Esophagus muscularis mucosa (tissue), 4 donors: ENCODE measurements around the gene BACE1. TPM values are rescaled to one million over a fixed set of nuclear protein-coding genes. Genes with fewer than 3 reads are reported as not detected.
"Not testable (repeated sequence)": the region's sequence is repeated elsewhere in the genome, so short reads cannot be mapped to it uniquely, and the experiment has no call there.

ENCODE experiments used
- DNase-seq: peaks from one replicate; pipeline ENCODE4 v3.0.0-alpha.2; 2017; ENCODE audit errors: extremely low spot score
- H3K27ac ChIP-seq, 4 donors: fragments of 200-600 bp; sonication (generic); replicated peaks in 1 of 4; 1 replicate in 3 of 4; 2 replicates in 1 of 4; pipeline ENCODE4 v1.5.1; 2016 to 2019; ENCODE audit warnings: mild to moderate bottlenecking in 1 of 4
- H3K27me3 ChIP-seq, 4 donors: fragments of 200-600 bp; sonication (generic); one replicate each; pipeline versions ENCODE4 v1.5.1 to v1.6.0; 2016 to 2019
- H3K36me3 ChIP-seq, 4 donors: fragments of 200-600 bp; sonication (generic); one replicate each; pipeline ENCODE4 v1.5.1; 2016 to 2019
- H3K4me1 ChIP-seq, 4 donors: fragments of 200-600 bp; sonication (generic); one replicate each; pipeline ENCODE4 v1.5.1; 2016 to 2019
- H3K4me3 ChIP-seq, 4 donors: fragments of 200-600 bp; sonication (generic); 1 replicate in 2 of 4; 2 replicates in 2 of 4; pipeline ENCODE4 v1.5.1; 2016 to 2019; ENCODE audit warnings: mild to moderate bottlenecking in 4 of 4, moderate library complexity in 1 of 4
- H3K9me3 ChIP-seq, 4 donors: fragments of 200-600 bp; sonication (generic); 1 replicate in 3 of 4; 2 replicates in 1 of 4; pipeline ENCODE4 v1.5.1; 2016 to 2019
- CTCF ChIP-seq, 3 experiments: fragments of 200-600 bp in 2 of 3; fragments of 450-650 bp in 1 of 3; sonication (generic) in 2 of 3; IDR thresholded peaks; one replicate each; pipeline ENCODE4 v1.5.1; 2017 to 2019; ENCODE audit warnings: antibody characterized with exemption in 3 of 3, mild to moderate bottlenecking in 2 of 3, moderate library complexity in 1 of 3
- EP300 ChIP-seq: sonication (generic); formaldehyde crosslinking; IDR thresholded peaks from one replicate; pipeline ENCODE4 v1.6.1; 2017; ENCODE audit warnings: antibody characterized with exemption
- POLR2A ChIP-seq: fragments of 450-650 bp; IDR thresholded peaks from one replicate; pipeline ENCODE4 v1.6.1; 2017; ENCODE audit warnings: antibody characterized with exemption, moderate library complexity, mild to moderate bottlenecking, low read depth
- POLR2AphosphoS5 ChIP-seq, 2 donors: sonication (generic); formaldehyde crosslinking; IDR thresholded peaks; one replicate each; pipeline ENCODE4 v1.6.1; 2017; ENCODE audit warnings: antibody characterized with exemption in 2 of 2
- WGBS: methylation state at CpG from one replicate; pipeline ENCODE4 v1.1.5; 2018; 5-methylcytosine and 5-hydroxymethylcytosine counted together
- intact Hi-C: fragments of 100-400 bp; cut with DNase I; formaldehyde crosslinking; loops from one replicate; pipeline ENCODE4 v1.15.1; 2023
- total RNA-seq, 4 donors: library from RNA; depleted of rRNA; stranded (reverse); fragments of >200 nt; gene quantifications; one replicate each; pipeline versions ENCODE4 v1.1.0 to v1.2.1, GENCODE V29; 2016

Gene BACE1
- total RNA-seq, 4 donors from 2014 or later, result 20.8 to 37.7 (median 23.9) TPM

- Histone ChIP-seq H3K27ac (no peak overlapping the region), H3K9me3 (no peaks in the 10 kb centered on the region), H3K36me3 (peaks cover 4 to 44% (median 16%) of the 10 kb centered on the region in 4 donors), H3K4me1 (peaks cover 8 to 18% (median 14%) of the 10 kb centered on the region in 4 donors), H3K27me3 (no peaks in the 10 kb centered on the region), H3K4me3 (no peak overlapping the region)
- intact Hi-C loops, result no loop called here
- TF ChIP-seq POLR2AphosphoS5 (IDR thresholded peaks at IDR 0.05), result no peak
- no peak for TF ChIP-seq POLR2A
- no peak for TF ChIP-seq EP300
- TF ChIP-seq CTCF (IDR thresholded peaks at IDR 0.05), result no peak
- WGBS, result 50% methylated on average over 2 of the region's 2 CpGs
- no peak for DNase-seq
These were observed 16.8 kb upstream of the BACE1 start for GRCh38 chr11:117332843-117333242.

GRCh38 chr11:117328375-117329010, 12.4 kb upstream of the BACE1 start:
- Histone ChIP-seq H3K9me3 (no peaks in the 10 kb centered on the region), H3K27ac (peak overlapping the region; percentile 88 to 94 (median 90)), H3K4me1 (peaks cover 8 to 18% (median 14%) of the 10 kb centered on the region in 4 donors), H3K27me3 (no peaks in the 10 kb centered on the region), H3K4me3 (peak overlapping the region; percentile 65 to 82 (median 70)), H3K36me3 (peaks cover 0 to 4% (median under 1%) of the 10 kb centered on the region in 4 donors)
- no peak for TF ChIP-seq POLR2A
- no peak for TF ChIP-seq CTCF (IDR thresholded peaks at IDR 0.05)
- no peak for TF ChIP-seq POLR2AphosphoS5 (IDR thresholded peaks at IDR 0.05)
- TF ChIP-seq EP300, result no peak
- intact Hi-C loops, result loop anchor here (10.0 kb wide), 1 partner anchor 554 kb away; the partner anchor contains the start of gene BUD13
- DNase-seq, result no peak
- 5% methylated on average over 15 of the region's 15 CpGs for WGBS

- WGBS, result 0% methylated on average over 27 of the region's 64 CpGs
- intact Hi-C loops, result loop anchor here (10.0 kb wide), 1 partner anchor 553 kb away; the partner anchor contains the start of gene BUD13
- Histone ChIP-seq H3K4me3 (peak within 1 kb of the TSS; percentile 65 to 82 (median 70)), H3K9me3 (no peaks in the 10 kb centered on the region), H3K4me1 (peaks cover 8 to 18% (median 14%) of the 10 kb centered on the region in 4 donors), H3K27me3 (no peaks in the 10 kb centered on the region), H3K36me3 (peaks cover 0 to 4% (median 0%) of the 10 kb centered on the region in 4 donors), H3K27ac (peak within 1 kb of the TSS; percentile 88 to 94 (median 90))
- peak; percentile 99 for DNase-seq
- TF ChIP-seq CTCF (IDR thresholded peaks at IDR 0.05) (no peak), POLR2A (peak; percentile 9), POLR2AphosphoS5 (IDR thresholded peaks at IDR 0.05) (peak; percentile 73 to 85), EP300 (no peak)
These were observed 11.7 kb upstream of the BACE1 start, which contains the start of gene CEP164 for GRCh38 chr11:117327567-117328374. Gene CEP164 (plus strand): TSS chr11:117327854. CDS start chr11:117338587, 10,733 bp downstream.

GRCh38 chr11:117327255-117327566, 11.2 kb upstream of the BACE1 start:
- H3K36me3 ChIP-seq, H3K27me3 ChIP-seq, DNase-seq, H3K9me3 ChIP-seq: not testable (repeated sequence)
- Histone ChIP-seq H3K4me1 (peaks cover 8 to 18% (median 14%) of the 10 kb centered on the region in 4 donors), H3K4me3 (peak overlapping the region; percentile 65 to 82 (median 70)), H3K27ac (peak overlapping the region; percentile 88 to 94 (median 90))
- intact Hi-C loops, result loop anchor here (10.0 kb wide), 1 partner anchor 552 kb away; the partner anchor contains the start of gene BUD13
- 10% methylated on average over 5 of the region's 5 CpGs for WGBS

- no peak for DNase-seq
These were observed 3.3 kb upstream of the BACE1 start for GRCh38 chr11:117319214-117319840.

More at GRCh38 chr11:117319214-117319840, 3.3 kb upstream of the BACE1 start:
- Histone ChIP-seq H3K4me3 (no peak overlapping the region), H3K27me3 (no peaks in the 10 kb centered on the region), H3K36me3 (no peaks in the 10 kb centered on the region), H3K27ac (no peak overlapping the region), H3K9me3 (no peaks in the 10 kb centered on the region), H3K4me1 (peaks cover 18 to 30% (median 23%) of the 10 kb centered on the region in 4 donors)
- WGBS, result 82% methylated on average over 4 of the region's 5 CpGs
- intact Hi-C loops, result no loop called here
- TF ChIP-seq POLR2A, result no peak
- TF ChIP-seq CTCF (IDR thresholded peaks at IDR 0.05), result no peak
- TF ChIP-seq POLR2AphosphoS5 (IDR thresholded peaks at IDR 0.05), result no peak
